GM08714 (cell line): ENCODE results near the gene ELMO2.

ENCODE experiments used
- H3K4me3 ChIP-seq: fragments of 200-500 bp; sonication (Bioruptor generic); 2 replicates; pipeline ENCODE4 v1.5.1; 2014; ENCODE audit warnings: mild to moderate bottlenecking, low read length, inconsistent platforms
- ZNF274 ChIP-seq: IDR thresholded peaks from 2 replicates; pipeline ENCODE4 v1.6.1; 2012; ENCODE audit warnings: mild to moderate bottlenecking, low read depth, low read length

ELMO2 gene

GRCh38 chr20:46406200-46406985 is at the start of gene ELMO2:
Gene ELMO2 (minus strand): TSS chr20:46406615. CDS start chr20:46394482, 12,133 bp downstream.
- peak within 1 kb of the TSS; percentile 64 for H3K4me3 ChIP-seq
- TF ChIP-seq ZNF274 = no peak

GRCh38 chr20:46455729-46456128 is 49.3 kb upstream of the ELMO2 start:
- TF ChIP-seq ZNF274 = no peak
- H3K4me3 ChIP-seq = no peak overlapping the region

- no peak overlapping the region for H3K4me3 ChIP-seq
- no peak for TF ChIP-seq ZNF274
These were observed 40.4 kb upstream of the ELMO2 start for GRCh38 chr20:46446851-46447250.

- H3K4me3 ChIP-seq = no peak overlapping the region
- TF ChIP-seq ZNF274 = no peak
These were observed 33.4 kb upstream of the ELMO2 start for GRCh38 chr20:46439837-46440236.

- H3K4me3 ChIP-seq = no peak overlapping the region
- TF ChIP-seq ZNF274 = no peak
These were observed 31.8 kb upstream of the ELMO2 start for GRCh38 chr20:46438156-46438750.

- H3K4me3 ChIP-seq = no peak overlapping the region
- TF ChIP-seq ZNF274 = no peak
These were observed 28.7 kb upstream of the ELMO2 start for GRCh38 chr20:46435146-46435545.

- no peak for TF ChIP-seq ZNF274
- no peak overlapping the region for H3K4me3 ChIP-seq
These were observed 28.2 kb upstream of the ELMO2 start for GRCh38 chr20:46434597-46434996.

- TF ChIP-seq ZNF274 = no peak
- H3K4me3 ChIP-seq = no peak overlapping the region
These were observed 26.6 kb upstream of the ELMO2 start for GRCh38 chr20:46433051-46433450.

DNA sequence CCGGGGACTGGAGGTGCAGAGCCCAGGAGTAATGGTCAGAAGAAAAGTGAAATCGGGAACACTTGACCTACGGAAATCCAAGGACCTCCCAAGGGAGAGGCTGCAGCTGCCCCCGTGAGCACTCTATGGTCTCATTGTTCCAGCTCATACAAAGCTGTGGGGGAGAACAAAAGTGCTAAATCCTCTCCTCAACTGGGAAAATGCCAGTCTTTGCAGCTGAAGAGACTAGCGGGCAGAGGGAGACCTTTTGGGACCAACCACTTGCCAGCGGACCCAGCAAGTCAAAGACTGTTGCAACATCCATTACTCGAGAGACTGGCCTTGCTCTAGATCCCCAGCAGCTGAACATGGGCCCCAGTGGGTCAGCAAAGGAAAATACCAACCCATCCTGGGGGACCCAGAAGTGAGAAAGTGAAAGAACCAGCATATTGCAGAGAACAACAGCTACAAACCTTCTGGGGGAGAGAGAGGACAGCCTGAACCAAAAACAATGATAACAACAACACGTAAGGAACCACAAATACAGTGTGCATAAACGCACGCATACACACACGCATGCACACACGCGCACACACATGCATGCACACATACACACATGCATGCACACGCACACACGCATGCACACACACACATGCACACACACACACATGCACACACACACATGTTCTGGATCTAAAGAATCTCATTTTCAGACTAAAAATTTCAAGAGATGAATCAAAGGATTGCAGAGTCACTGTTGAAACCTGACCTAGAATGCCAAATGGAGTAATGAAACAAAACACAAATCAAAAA is 24.7 kb upstream of the ELMO2 start:
- TF ChIP-seq ZNF274 = no peak

DNA sequence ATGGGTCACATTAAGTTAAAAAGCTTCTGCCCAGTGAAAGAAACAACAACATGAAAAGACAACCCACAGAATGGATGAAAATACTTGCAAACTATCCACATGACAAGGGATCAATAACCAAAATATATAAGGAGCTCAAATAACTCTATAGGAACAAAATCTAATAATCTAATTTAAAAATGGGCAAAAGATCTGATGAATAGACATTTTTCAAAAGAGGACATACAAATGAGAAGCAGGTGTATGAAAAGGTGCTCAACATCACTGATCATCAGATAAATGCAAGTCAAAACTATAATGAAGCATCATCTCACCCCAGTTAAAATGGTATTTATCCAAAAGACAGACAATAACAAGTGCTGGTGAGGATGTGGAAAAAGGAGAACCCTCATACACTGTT is 21.0 kb upstream of the ELMO2 start:
- H3K4me3 ChIP-seq = no peak overlapping the region
- no peak for TF ChIP-seq ZNF274

More for the DNA sequence above, 24.7 kb upstream of the ELMO2 start:
- H3K4me3 ChIP-seq = no peak overlapping the region

DNA sequence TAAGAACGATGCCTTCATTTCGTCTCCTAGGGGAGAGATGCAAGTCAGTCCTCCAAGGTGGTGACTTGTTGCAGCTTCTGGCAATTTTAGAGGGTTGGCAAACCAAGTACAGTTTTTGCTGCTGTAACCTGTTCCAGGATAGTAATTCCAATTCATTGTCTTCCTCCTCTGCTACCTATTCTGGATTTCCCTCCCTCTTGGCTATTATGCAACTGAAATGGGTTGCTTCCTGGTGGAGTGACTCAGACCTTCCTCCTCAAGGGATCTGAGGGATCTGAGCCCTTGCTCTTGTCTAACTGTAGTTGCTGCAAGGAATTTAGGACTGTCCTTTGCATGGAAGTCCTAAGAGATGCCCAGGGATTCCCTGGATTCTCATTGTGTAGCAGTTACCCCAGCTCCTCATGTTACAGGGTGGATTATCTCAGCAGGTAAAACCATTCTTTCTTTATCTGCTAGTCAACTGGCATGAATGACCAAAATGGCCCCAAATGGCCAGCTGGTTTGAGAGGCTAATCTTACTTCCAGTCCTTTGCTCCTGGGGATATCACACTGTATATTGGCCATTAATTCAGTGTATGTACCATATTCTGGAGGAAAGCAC is 17.6 kb upstream of the ELMO2 start:
- no peak for TF ChIP-seq ZNF274
- H3K4me3 ChIP-seq = no peak overlapping the region

GRCh38 chr20:46423342-46423741 is 16.9 kb upstream of the ELMO2 start:
- TF ChIP-seq ZNF274 = no peak
- no peak overlapping the region for H3K4me3 ChIP-seq

DNA sequence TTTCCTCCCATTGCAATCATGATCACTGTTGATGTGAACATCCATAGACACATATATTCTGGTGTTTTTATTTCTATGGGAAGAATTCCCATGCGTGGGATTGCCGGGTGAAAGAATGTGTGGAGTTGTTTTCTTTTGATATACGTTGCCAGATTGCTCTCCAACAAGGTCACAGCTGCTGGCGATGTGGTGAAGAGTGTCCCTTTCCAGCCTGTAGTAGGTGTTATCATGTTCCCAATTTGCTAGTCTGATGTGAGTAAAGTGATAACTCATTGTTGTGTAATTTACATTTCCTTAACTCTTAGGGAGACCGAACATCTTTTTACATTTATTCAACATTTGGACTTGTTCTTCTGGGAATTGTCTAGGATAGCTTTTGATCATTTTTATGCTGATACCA is 14.5 kb upstream of the ELMO2 start:
- TF ChIP-seq ZNF274 = no peak
- no peak overlapping the region for H3K4me3 ChIP-seq

- no peak for TF ChIP-seq ZNF274
- no peak overlapping the region for H3K4me3 ChIP-seq
These were observed 13.5 kb upstream of the ELMO2 start for GRCh38 chr20:46419882-46420281.
